Bronchial epithelial cell (primary cell): Measurements from ENCODE around the gene TIMM22. TPM values are rescaled to one million over a fixed set of nuclear protein-coding genes. Genes with fewer than 3 reads are reported as not detected.

Source experiments
- DNase-seq: peaks from one replicate; pipeline ENCODE4 v3.0.0-alpha.2; 2010; ENCODE audit warnings: low read depth
- FAIRE-seq: peaks from 2 replicates; lab custom pipeline; 2011; peaks lifted over from hg19 to GRCh38; lab: Jason Lieb, UNC
- H3K27me3 ChIP-seq: 2 replicates; pipeline ENCODE4 v1.5.1; 2011; ENCODE audit warnings: low read length; ENCODE audit not compliant: control insufficient read depth, insufficient read depth
- H3K36me3 ChIP-seq: 2 replicates; pipeline ENCODE4 v1.5.1; 2011; ENCODE audit warnings: low read length; ENCODE audit not compliant: control insufficient read depth, insufficient read depth
- H3K4me3 ChIP-seq: 2 replicates; pipeline ENCODE4 v1.5.1; 2011; ENCODE audit warnings: mild to moderate bottlenecking, low read depth, low read length, control low read depth
- total RNA-seq: library from RNA; depleted of rRNA; stranded (reverse); fragments of >200 nt; gene quantifications from 2 replicates; pipeline ENCODE4 v1.2.1, GENCODE V29; 2014
- TF ChIP-seq, protein P1 (sequence below): IDR thresholded peaks from 2 replicates; pipeline ENCODE4 v1.5.1; 2011; ENCODE audit warnings: mild to moderate bottlenecking, moderate library complexity, low read length, control low read depth, inconsistent platforms; ENCODE audit not compliant: insufficient read depth, severe bottlenecking

Gene TIMM22
- total RNA-seq, 1 donor from 2014 or later: 16.3 TPM

DNA sequence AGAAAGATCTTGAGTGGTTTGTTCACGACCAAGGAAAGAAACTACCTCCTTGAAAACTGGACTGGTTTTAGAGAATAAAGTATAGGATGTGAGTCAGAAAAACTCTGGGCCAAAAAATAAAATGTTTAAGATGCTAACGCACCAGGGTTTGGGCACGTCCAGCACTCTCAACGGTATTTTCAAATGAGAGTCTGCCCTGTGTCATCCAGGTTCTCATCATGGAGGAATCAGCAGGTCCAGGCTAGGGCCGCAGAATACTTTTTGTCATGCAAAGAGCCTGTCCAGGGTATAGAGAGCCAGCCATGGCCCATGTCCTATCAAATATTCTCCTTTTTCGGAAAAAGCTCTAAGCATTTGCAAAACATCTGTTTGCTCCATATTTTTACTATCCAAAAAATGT lies 19.8 kb upstream of the TIMM22 start:
- H3K36me3 ChIP-seq: no peaks in the 10 kb centered on the region
- TF ChIP-seq, protein P1, sequence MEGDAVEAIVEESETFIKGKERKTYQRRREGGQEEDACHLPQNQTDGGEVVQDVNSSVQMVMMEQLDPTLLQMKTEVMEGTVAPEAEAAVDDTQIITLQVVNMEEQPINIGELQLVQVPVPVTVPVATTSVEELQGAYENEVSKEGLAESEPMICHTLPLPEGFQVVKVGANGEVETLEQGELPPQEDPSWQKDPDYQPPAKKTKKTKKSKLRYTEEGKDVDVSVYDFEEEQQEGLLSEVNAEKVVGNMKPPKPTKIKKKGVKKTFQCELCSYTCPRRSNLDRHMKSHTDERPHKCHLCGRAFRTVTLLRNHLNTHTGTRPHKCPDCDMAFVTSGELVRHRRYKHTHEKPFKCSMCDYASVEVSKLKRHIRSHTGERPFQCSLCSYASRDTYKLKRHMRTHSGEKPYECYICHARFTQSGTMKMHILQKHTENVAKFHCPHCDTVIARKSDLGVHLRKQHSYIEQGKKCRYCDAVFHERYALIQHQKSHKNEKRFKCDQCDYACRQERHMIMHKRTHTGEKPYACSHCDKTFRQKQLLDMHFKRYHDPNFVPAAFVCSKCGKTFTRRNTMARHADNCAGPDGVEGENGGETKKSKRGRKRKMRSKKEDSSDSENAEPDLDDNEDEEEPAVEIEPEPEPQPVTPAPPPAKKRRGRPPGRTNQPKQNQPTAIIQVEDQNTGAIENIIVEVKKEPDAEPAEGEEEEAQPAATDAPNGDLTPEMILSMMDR: no peak
- H3K4me3 ChIP-seq: peak overlapping the region; percentile 65
- no peaks in the 10 kb centered on the region for H3K27me3 ChIP-seq
- peak; percentile 59 for DNase-seq
- FAIRE-seq: no peak

DNA sequence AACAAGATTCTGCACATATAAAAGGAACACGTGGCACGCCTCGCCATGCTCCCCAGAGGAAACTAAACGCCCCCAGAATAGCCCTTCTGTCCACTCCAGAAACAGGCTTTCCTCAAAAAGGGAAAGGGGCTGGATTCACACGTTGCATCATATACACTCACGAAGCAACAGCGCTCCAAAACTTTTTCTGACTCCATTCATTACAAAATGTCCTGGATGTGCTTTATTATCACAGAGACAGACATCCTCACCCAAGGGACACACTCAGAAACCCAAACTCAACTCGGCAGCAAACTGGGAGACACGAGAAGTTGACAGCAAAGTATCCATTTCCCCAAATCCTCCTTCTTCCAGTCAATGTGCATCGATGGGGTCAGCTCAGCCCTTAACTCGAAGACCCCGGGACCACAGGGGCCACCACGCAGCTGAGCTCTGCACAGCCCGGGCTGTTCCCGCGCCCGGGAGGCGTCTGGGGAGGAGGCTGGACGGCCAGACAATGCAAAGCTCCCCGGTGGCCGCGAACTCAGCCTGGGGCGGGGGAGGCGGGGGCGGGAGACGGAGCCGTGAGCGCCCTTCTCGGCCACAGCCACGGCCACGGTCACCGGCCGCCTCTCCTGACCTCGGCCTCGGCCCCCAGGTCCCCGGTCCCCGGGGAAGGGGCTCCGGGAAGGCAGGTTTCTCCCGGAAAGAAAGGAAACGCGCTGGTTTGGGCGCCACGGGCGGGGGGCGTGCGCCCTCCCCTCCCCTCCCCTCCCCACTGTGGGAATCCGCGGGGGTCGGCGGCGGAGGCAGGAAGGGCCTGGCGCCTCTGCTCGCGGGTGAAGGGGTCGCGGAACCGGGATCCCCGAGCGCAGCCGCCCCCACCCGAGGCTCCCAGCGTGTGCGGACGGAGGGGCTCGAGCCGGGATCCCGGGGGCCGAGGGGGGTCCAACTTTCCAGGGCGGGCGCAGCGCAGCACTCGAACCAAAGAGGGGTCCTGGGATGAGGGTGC lies 18.5 kb upstream of the TIMM22 start:
- Histone ChIP-seq H3K36me3 (no peaks in the 10 kb centered on the region), H3K4me3 (peak overlapping the region; percentile 65), H3K27me3 (no peaks in the 10 kb centered on the region)
- FAIRE-seq (peak; percentile 80), DNase-seq (peak; percentile 24)
- TF ChIP-seq, protein P1: no peak

DNA sequence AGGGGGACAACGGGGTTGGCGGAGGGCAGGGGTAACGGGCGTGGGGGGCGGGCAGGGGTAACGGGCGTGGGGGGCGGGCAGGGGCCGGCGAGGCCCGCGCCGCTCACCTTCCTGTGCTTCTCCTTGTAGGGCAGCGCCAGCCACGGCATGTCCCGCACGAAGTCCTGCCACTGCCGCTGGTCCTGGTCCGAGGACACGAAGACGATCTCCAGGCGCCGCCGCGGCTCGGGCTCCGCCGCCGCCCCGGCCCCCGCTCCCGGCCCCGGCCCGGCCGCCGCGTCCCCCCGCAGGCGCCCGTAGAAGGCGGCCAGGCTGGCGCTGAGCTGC lies 17.8 kb upstream of the TIMM22 start:
- DNase-seq: no peak
- Histone ChIP-seq H3K4me3 (peak overlapping the region; percentile 65), H3K27me3 (no peaks in the 10 kb centered on the region), H3K36me3 (no peaks in the 10 kb centered on the region)
- no peak for FAIRE-seq
- TF ChIP-seq, protein P1: no peak

DNA sequence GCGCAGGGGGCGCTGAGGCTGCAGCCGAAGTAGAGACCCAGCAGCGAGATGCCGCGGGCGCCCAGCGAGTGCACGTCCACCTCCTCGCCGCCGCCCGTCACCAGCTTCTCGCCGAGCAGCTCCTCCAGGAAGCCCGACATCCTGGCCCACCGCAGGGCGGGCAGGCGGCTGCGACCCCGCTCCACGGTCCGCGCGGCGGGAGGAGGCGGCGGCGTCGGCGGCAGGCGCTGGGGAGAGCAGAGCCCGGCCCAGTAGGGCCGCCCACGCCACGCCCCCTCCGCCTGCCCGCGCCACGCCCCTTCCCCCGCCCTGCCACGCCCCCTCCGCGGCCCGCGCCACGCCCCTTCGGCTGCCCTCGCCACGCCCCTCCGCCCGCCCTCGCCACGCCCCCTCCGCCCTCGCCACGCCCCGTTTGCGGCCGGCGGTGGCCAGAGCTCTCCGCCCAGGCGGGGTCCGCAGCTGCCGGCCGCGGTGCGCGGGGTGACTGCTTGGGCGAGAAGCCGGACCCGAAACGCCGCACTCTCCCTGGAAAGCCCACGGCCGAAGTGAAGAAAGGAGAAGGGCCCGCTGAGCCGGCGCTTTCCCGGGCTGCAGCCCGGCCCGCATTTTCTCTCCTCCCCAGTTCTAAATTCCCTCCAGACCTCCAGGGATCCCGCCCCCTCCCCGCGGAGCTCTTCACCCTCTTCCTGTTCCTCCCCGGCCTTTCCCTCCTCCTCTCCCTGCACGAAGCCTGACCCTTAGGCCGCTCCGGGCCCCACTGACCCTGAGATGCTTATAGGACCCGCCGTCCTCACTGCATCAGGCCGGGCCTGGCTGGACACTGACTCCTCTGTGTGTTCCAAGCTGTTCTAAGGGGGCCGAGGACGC lies 17.2 kb upstream of the TIMM22 start, which contains the start of gene NXN:
TSS of gene NXN (minus strand) at position 238 of the 867 bp plus-strand sequence.
- Histone ChIP-seq H3K4me3 (peak within 1 kb of the TSS; percentile 65), H3K27me3 (no peaks in the 10 kb centered on the region), H3K36me3 (no peaks in the 10 kb centered on the region)
- DNase-seq: peak; percentile 29
- TF ChIP-seq, protein P1: peak; percentile 42
- no peak for FAIRE-seq

DNA sequence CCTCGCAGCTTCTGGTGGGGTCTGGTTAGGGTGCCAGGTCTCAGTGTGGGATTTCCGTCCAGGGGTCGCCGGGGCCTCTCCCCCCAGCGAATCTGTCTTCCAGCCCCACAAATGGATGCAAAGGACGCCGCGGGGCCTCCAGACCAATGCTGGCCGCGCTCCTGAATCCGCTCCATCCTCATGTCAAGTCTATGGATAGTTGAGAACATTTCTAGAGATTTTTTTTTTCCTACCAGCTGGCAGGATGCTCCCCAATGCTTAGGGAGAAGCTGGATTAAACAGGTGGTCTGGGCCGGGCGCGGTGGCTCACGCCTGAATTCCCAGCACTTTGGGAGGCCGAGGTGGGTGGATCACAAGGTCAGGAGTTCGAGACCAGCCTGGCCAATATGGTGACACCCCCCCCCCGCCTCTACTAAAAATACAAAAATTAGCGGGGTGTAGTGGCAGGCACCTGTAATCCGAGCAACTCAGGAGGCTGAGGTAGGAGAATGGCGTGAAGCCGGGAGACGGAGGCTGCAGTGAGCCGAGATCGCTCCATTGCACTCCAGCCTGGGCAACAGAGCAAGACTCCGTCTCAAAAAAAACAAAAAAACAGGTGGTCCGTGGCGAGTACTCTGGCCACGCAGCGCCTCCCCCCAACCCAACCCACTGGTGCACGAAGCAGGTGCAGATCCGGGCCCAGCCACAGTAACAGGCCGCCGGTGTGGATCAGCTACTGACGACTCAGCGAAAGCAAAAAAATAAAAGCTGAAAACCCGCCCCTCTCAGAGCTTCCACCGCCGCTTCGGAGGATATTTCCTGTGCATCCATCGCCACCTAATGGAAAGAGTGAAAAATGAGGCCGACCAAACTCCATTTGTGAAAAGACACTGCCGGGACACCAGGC lies 16.3 kb upstream of the TIMM22 start:
- FAIRE-seq: no peak
- TF ChIP-seq, protein P1: peak; percentile 74
- peak overlapping the region; percentile 45 for H3K4me3 ChIP-seq

More for the DNA sequence above, 16.3 kb upstream of the TIMM22 start:
- peak; percentile 73 for DNase-seq
- no peaks in the 10 kb centered on the region for H3K36me3 ChIP-seq
- H3K27me3 ChIP-seq: no peaks in the 10 kb centered on the region
